Loucy (cell line): ENCODE results near the gene RACK1.
"Not testable (repeated sequence)": the region's sequence is repeated elsewhere in the genome, so short reads cannot be mapped to it uniquely, and the experiment has no call there.

ENCODE experiments used
- H2AFZ ChIP-seq: fragments of 200-600 bp; sonication (generic); 2 replicates; pipeline ENCODE4 v1.6.0; 2016; ENCODE audit warnings: antibody characterized with exemption, mild to moderate bottlenecking, low read length, moderate library complexity
- H3F3A ChIP-seq: fragments of 200-600 bp; 2 replicates; pipeline ENCODE4 v1.6.0; 2016; ENCODE audit warnings: antibody characterized with exemption, low read depth, mild to moderate bottlenecking
- H3K27me3 ChIP-seq: fragments of 200-600 bp; sonication (generic); 2 replicates; pipeline ENCODE4 v1.6.1; 2014; ENCODE audit warnings: low read length, mild to moderate bottlenecking; ENCODE audit not compliant: insufficient read depth, poor library complexity, severe bottlenecking
- H3K36me3 ChIP-seq: fragments of 200-600 bp; sonication (generic); 2 replicates; pipeline ENCODE4 v1.6.1; 2016; ENCODE audit warnings: low read length; ENCODE audit not compliant: insufficient read depth
- H3K4me1 ChIP-seq: fragments of 200-600 bp; sonication (generic); 2 replicates; pipeline ENCODE4 v1.5.1; 2014; ENCODE audit warnings: low read length, mild to moderate bottlenecking; ENCODE audit not compliant: insufficient read depth, poor library complexity, severe bottlenecking
- H3K4me2 ChIP-seq: fragments of 200-600 bp; sonication (generic); 2 replicates; pipeline ENCODE4 v1.6.0; 2014; ENCODE audit warnings: antibody characterized with exemption, low read length, low read depth, mild to moderate bottlenecking; ENCODE audit not compliant: poor library complexity, severe bottlenecking
- H3K4me3 ChIP-seq: fragments of 200-600 bp; sonication (generic); 2 replicates; pipeline ENCODE4 v1.5.1; 2014; ENCODE audit warnings: low read length, mild to moderate bottlenecking, mixed read lengths; ENCODE audit not compliant: poor library complexity, severe bottlenecking
- H3K79me2 ChIP-seq: fragments of 200-600 bp; sonication (generic); 2 replicates; pipeline ENCODE4 v1.6.1; 2014; ENCODE audit warnings: low read length; ENCODE audit not compliant: insufficient read depth
- H3K9ac ChIP-seq: fragments of 200-600 bp; sonication (generic); 2 replicates; pipeline ENCODE4 v1.6.0; 2014; ENCODE audit warnings: mild to moderate bottlenecking, low read depth, low read length, moderate library complexity; ENCODE audit not compliant: poor library complexity, severe bottlenecking
- H3K9me2 ChIP-seq: fragments of 200-600 bp; sonication (generic); replicated peaks from 2 replicates; pipeline ENCODE4 v1.6.1; 2016; ENCODE audit warnings: low read depth, low read length, mixed read lengths
- H3K9me3 ChIP-seq: fragments of 200-600 bp; sonication (generic); 2 replicates; pipeline ENCODE4 v1.6.1; 2014; ENCODE audit warnings: mild to moderate bottlenecking, antibody characterized with exemption, low read length, low read depth; ENCODE audit not compliant: insufficient read depth
- H4K20me1 ChIP-seq: fragments of 200-600 bp; sonication (generic); 2 replicates; pipeline ENCODE4 v1.6.0; 2014; ENCODE audit warnings: antibody characterized with exemption, low read length, mild to moderate bottlenecking; ENCODE audit not compliant: insufficient read depth, poor library complexity, severe bottlenecking
- CTCF ChIP-seq: fragments of 200-600 bp; sonication (generic); conservative IDR thresholded peaks from 2 replicates; pipeline ENCODE4 v1.5.1; 2014; ENCODE audit warnings: mild to moderate bottlenecking, antibody characterized with exemption, low read length
- EZH2phosphoT487 ChIP-seq: fragments of 200-600 bp; IDR thresholded peaks from 2 replicates; pipeline ENCODE4 v1.6.1; 2018; ENCODE audit warnings: antibody characterized with exemption, mild to moderate bottlenecking, moderate library complexity, borderline replicate concordance

RACK1 gene

GRCh38 chr5:181281077-181281983 is 37.6 kb upstream of the RACK1 start:
- no peak overlapping the region for H3K4me3 ChIP-seq
- no peaks in the 10 kb centered on the region for H4K20me1 ChIP-seq
- no peaks in the 10 kb centered on the region for H3K36me3 ChIP-seq
- no peak overlapping the region for H3K9ac ChIP-seq
- H2AFZ ChIP-seq, result no peak overlapping the region
- no peaks in the 10 kb centered on the region for H3K79me2 ChIP-seq
- no peaks in the 10 kb centered on the region for H3K9me2 ChIP-seq
- H3K4me1 ChIP-seq, result no peaks in the 10 kb centered on the region
- H3F3A ChIP-seq, result no peaks in the 10 kb centered on the region
- no peaks in the 10 kb centered on the region for H3K27me3 ChIP-seq
- no peaks in the 10 kb centered on the region for H3K9me3 ChIP-seq
- no peak for TF ChIP-seq CTCF
- no peak for TF ChIP-seq EZH2phosphoT487
- no peak overlapping the region for H3K4me2 ChIP-seq

DNA sequence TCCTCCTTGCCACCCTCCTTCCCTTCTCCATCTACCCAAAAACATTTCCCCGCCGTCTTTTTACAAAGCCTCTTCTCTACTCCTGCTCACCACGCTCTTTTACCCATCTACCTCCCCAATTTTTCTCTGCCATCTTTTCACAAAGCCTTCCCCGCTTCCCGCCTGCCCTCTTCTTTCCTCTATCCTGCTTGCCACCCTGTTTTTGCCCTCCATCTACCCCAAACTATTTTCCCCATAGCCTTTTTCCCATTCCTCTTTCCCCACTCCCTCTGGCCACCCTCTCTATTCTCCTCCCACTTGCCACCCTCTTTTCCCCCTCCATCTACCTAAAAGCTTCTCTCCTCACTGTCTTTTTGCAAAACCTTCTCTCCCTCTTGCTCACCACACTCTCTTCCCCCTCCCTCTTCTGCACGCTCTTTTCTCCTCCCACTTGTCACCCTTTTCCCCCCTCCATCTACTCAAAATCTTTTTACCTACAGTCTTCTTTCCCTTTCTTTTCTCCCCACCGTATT is 36.6 kb upstream of the RACK1 start:
- no peaks in the 10 kb centered on the region for H3K9me3 ChIP-seq
- H3K9me2 ChIP-seq, result no peaks in the 10 kb centered on the region
- H3K4me2 ChIP-seq, result no peak overlapping the region

DNA sequence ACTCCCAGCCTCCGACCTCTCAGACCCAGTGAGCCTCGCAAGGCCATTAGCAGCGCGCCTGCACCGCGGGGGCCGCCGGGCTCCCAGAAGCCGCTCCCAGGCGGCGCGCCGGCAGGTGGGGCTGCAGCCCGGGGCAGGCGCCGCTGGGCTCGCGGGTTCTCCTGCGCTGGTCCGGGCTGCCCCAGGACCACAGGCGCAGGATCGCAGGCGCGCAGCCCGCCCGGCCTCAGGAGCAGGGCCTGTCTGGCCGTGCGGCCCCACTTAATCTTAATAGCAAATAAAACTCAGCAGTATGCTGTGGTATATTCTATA is 29.7 kb upstream of the RACK1 start:
- not testable (repeated sequence) for H3K4me1 ChIP-seq

More for the DNA sequence above, 36.6 kb upstream of the RACK1 start:
- H4K20me1 ChIP-seq, result no peaks in the 10 kb centered on the region
- H2AFZ ChIP-seq, result no peak overlapping the region
- TF ChIP-seq CTCF (no peak), EZH2phosphoT487 (no peak)
- no peaks in the 10 kb centered on the region for H3K4me1 ChIP-seq
- no peaks in the 10 kb centered on the region for H3K36me3 ChIP-seq
- no peak overlapping the region for H3K9ac ChIP-seq
- H3K4me3 ChIP-seq, result no peak overlapping the region
- no peaks in the 10 kb centered on the region for H3F3A ChIP-seq
- H3K27me3 ChIP-seq, result no peaks in the 10 kb centered on the region
- no peaks in the 10 kb centered on the region for H3K79me2 ChIP-seq

GRCh38 chr5:181271081-181271480 is 27.4 kb upstream of the RACK1 start:
- H3F3A ChIP-seq, result no peaks in the 10 kb centered on the region
- no peak for TF ChIP-seq CTCF
- no peak for TF ChIP-seq EZH2phosphoT487
- no peaks in the 10 kb centered on the region for H3K9me2 ChIP-seq

More for the DNA sequence above, 29.7 kb upstream of the RACK1 start:
- H3F3A ChIP-seq, H2AFZ ChIP-seq, H3K9me2 ChIP-seq, H3K9ac ChIP-seq, H3K4me3 ChIP-seq, H3K36me3 ChIP-seq, H3K9me3 ChIP-seq, H3K4me2 ChIP-seq, H3K27me3 ChIP-seq, H4K20me1 ChIP-seq, H3K79me2 ChIP-seq: not testable (repeated sequence)

DNA sequence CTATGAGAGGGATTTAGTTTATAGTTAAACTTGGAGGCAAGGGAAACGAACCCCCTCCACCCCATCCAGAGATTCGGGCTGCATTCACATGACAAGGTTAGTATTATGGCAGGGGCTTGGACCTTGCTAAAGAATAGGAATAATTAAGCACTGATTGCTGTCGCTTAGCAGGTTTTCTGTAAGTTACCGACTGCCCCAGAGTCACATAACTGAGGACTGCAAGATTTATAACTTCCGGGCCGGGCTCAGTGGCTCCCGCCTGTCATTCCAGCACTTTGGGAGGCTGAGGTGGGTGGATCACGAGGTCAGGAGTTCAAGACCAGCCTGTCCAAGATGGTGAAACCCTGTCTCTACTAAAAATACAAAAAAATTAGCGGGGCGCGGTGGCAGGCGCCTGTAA is 24.2 kb upstream of the RACK1 start:
- not testable (repeated sequence) for H3F3A ChIP-seq, H3K9me3 ChIP-seq, H4K20me1 ChIP-seq, H3K36me3 ChIP-seq, H3K9me2 ChIP-seq, H3K4me3 ChIP-seq, H2AFZ ChIP-seq, H3K79me2 ChIP-seq, H3K9ac ChIP-seq, H3K27me3 ChIP-seq, H3K4me1 ChIP-seq, H3K4me2 ChIP-seq

More at GRCh38 chr5:181271081-181271480, 27.4 kb upstream of the RACK1 start:
- Histone ChIP-seq H3K79me2 (no peaks in the 10 kb centered on the region), H3K9ac (no peak overlapping the region), H4K20me1 (no peaks in the 10 kb centered on the region), H3K4me3 (no peak overlapping the region), H3K9me3 (no peaks in the 10 kb centered on the region), H2AFZ (no peak overlapping the region), H3K4me1 (no peaks in the 10 kb centered on the region), H3K36me3 (no peaks in the 10 kb centered on the region), H3K4me2 (no peak overlapping the region), H3K27me3 (no peaks in the 10 kb centered on the region)
